HG03558 (cell line): ENCODE results near the gene ARPP21.
"Not testable (repeated sequence)": the region's sequence is repeated elsewhere in the genome, so short reads cannot be mapped to it uniquely, and the experiment has no call there.

Source experiments
- ATAC-seq: cut with Tn5 transposase; IDR thresholded peaks from one replicate; pipeline ENCODE4 v1.9.1; 2021; ENCODE audit warnings: moderate number of reproducible peaks; ENCODE audit not compliant: unreplicated experiment; ENCODE audit errors: extremely low read depth

The ARPP21 gene

GRCh38 chr3:35639254-35640186 is at the start of gene ARPP21:
TSS of gene ARPP21 (plus strand) at chr3:35639525. CDS start at chr3:35681752, 42,227 bp downstream.
- no peak for ATAC-seq

- no peak for ATAC-seq
Measured at GRCh38 chr3:35592589-35593295, 46.6 kb upstream of the ARPP21 start.

- ATAC-seq, result no peak
Measured at GRCh38 chr3:35594739-35595138, 44.6 kb upstream of the ARPP21 start.

GRCh38 chr3:35596335-35596995 is 42.9 kb upstream of the ARPP21 start:
- ATAC-seq, result no peak

GRCh38 chr3:35597490-35597889 is 41.8 kb upstream of the ARPP21 start:
- no peak for ATAC-seq

- no peak for ATAC-seq
Measured at GRCh38 chr3:35598804-35599203, 40.5 kb upstream of the ARPP21 start.

GRCh38 chr3:35601959-35602358 is 37.4 kb upstream of the ARPP21 start:
- no peak for ATAC-seq

- ATAC-seq, result no peak
Measured at GRCh38 chr3:35602395-35602936, 36.9 kb upstream of the ARPP21 start.

GRCh38 chr3:35616346-35616745 is 23.0 kb upstream of the ARPP21 start:
- ATAC-seq, result no peak

- no peak for ATAC-seq
Measured at GRCh38 chr3:35617370-35617769, 22.0 kb upstream of the ARPP21 start.

- ATAC-seq, result not testable (repeated sequence)
Measured at GRCh38 chr3:35620238-35620637, 19.1 kb upstream of the ARPP21 start.

- no peak for ATAC-seq
Measured at GRCh38 chr3:35624698-35625097, 14.6 kb upstream of the ARPP21 start.

GRCh38 chr3:35633332-35634124 is 5.8 kb upstream of the ARPP21 start:
- no peak for ATAC-seq

GRCh38 chr3:35635407-35635806 is 3.9 kb upstream of the ARPP21 start:
- no peak for ATAC-seq

- ATAC-seq, result no peak
Measured at GRCh38 chr3:35635926-35636683, 3.2 kb upstream of the ARPP21 start.

GRCh38 chr3:35638251-35638979 is 910 bp upstream of the ARPP21 start:
- ATAC-seq, result no peak

- ATAC-seq, result no peak
Measured at GRCh38 chr3:35638980-35639253, 408 bp upstream of the ARPP21 start.
